Measurements from ENCODE around the gene B3GNT9.

The B3GNT9 gene

GRCh38 chr16:67166110-67166547 is 15.3 kb upstream of the B3GNT9 start:
- DNase-seq = no peak

- no peak for DNase-seq
These were observed 14.6 kb upstream of the B3GNT9 start for GRCh38 chr16:67165121-67166078.

- DNase-seq = no peak
These were observed 13.8 kb upstream of the B3GNT9 start, which contains the start of gene HSF4 for GRCh38 chr16:67164599-67165061. Gene HSF4 (plus strand): TSS chr16:67164745. CDS start chr16:67164812, 67 bp downstream.

GRCh38 chr16:67163999-67164558 is 13.3 kb upstream of the B3GNT9 start:
- DNase-seq = no peak

- peak; percentile 16 to 48 (median 26) for DNase-seq
These were observed 12.6 kb upstream of the B3GNT9 start for GRCh38 chr16:67163164-67163998.

- no peak for DNase-seq
These were observed 11.8 kb upstream of the B3GNT9 start for GRCh38 chr16:67162506-67163163.

GRCh38 chr16:67161595-67162058 is 10.8 kb upstream of the B3GNT9 start:
- DNase-seq = no peak

- peak; percentile 55 to 75 (median 64) for DNase-seq
These were observed 8.1 kb upstream of the B3GNT9 start for GRCh38 chr16:67158637-67159600.

GRCh38 chr16:67157892-67158635 is 7.3 kb upstream of the B3GNT9 start:
- DNase-seq = peak in 3 of 6 experiments; percentile 30 to 38 (median 36)

- no peak for DNase-seq
These were observed 6.4 kb upstream of the B3GNT9 start for GRCh38 chr16:67157106-67157748.

GRCh38 chr16:67156143-67156844 is 5.5 kb upstream of the B3GNT9 start:
- DNase-seq = no peak

- peak; percentile 46 to 86 (median 67) for DNase-seq
These were observed 4.7 kb upstream of the B3GNT9 start for GRCh38 chr16:67155295-67156142.

GRCh38 chr16:67154578-67155294 is 3.9 kb upstream of the B3GNT9 start:
- peak in 1 of 6 experiments; percentile 42 for DNase-seq

GRCh38 chr16:67151431-67152097 is 766 bp upstream of the B3GNT9 start:
- DNase-seq = no peak

GRCh38 chr16:67150047-67150832 is 558 bp downstream of the B3GNT9 start:
- peak in 1 of 6 experiments; percentile 12 for DNase-seq
